Activated naive CD4-positive, alpha-beta T cell treated with anti-CD3 and anti-CD28 coated beads, Interleukin-2, amount 10 ng/mL, durations not matched to agents 7 days and 5 days (primary cell): ENCODE data around the gene RGS14.

Source experiments
- CTCF ChIA-PET: fragments of 350-600 bp; sonication (Branson Sonifier 250); formaldehyde crosslinking; loops from one replicate; lab custom pipeline; 2021; ENCODE audit warnings: antibody characterized with exemption; lab: Charles Lee
- DNase-seq: peaks from one replicate; pipeline ENCODE4 v3.0.0-alpha.2; 2020
- H3K27ac Mint-ChIP-seq: one replicate; pipeline ENCODE4 v1.8.0; 2021; ENCODE audit warnings: mild to moderate bottlenecking, moderate library complexity, mixed read lengths
- H3K27me3 Mint-ChIP-seq: one replicate; pipeline ENCODE4 v1.8.0; 2021; ENCODE audit warnings: mild to moderate bottlenecking, mixed read lengths
- H3K36me3 Mint-ChIP-seq: one replicate; pipeline ENCODE4 v1.8.0; 2021; ENCODE audit warnings: mixed read lengths
- H3K4me1 Mint-ChIP-seq: one replicate; pipeline ENCODE4 v1.8.0; 2021; ENCODE audit warnings: mixed read lengths
- H3K4me3 Mint-ChIP-seq: one replicate; pipeline ENCODE4 v1.8.0; 2021; ENCODE audit warnings: mild to moderate bottlenecking, moderate library complexity, mixed read lengths
- H3K9me3 Mint-ChIP-seq: one replicate; pipeline ENCODE4 v1.8.0; 2021; ENCODE audit warnings: mixed read lengths

The RGS14 gene

DNA sequence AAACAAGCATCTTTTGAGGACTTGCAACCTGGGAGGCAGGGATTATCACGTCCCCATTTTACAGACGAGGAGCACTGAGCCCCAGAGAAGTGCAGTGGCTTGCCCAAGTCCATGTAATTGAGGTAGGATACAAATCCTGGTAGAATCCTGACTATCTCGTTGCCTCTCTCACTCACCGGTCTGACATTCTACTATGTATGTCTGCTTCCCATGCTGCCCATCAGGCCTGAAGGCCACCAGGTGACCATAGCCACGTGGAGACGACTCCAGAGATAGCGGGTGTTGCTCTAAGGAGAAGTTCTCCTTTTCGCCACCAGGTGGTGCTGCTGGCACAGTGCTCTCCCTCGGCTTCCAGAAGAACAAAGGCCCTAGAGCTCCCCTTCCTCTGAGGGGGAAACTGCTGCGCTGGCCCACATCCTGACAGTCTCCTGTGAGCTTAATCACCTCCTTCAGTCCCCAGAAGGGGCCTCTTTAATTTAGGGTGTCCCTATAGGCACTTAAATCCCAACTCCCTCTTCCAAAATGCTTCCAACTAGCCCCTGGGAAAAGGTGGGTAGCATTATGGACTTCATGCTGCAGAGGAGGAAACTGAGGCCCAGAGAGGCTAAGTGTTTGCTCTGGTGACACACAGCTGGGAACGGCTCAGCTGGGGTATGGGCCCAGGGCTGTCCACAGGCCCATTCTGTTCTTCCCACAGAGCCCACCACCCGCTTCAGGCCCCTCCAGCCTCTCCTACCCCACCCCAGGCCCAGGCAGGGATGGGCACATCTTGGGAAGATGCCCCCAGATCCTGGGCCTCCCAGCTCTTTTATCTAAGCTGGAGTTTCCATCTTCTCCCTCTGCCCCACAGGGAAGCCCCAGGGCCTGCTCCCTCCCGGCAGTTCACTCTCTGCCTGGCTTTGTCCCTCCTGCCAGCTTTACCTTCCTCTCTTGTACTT lies 32.9 kb downstream of the RGS14 start:
- H3K27ac Mint-ChIP-seq, result peak overlapping the region; percentile 92
- H3K4me3 Mint-ChIP-seq, result peak overlapping the region; percentile 8
- peaks cover 56% of the 10 kb centered on the region for H3K27me3 Mint-ChIP-seq
- H3K9me3 Mint-ChIP-seq, result no peaks in the 10 kb centered on the region
- H3K36me3 Mint-ChIP-seq, result no peaks in the 10 kb centered on the region
- peak; percentile 93 for DNase-seq
- H3K4me1 Mint-ChIP-seq, result peaks cover 42% of the 10 kb centered on the region
- CTCF ChIA-PET, result interaction anchor here (0.6 to 8.9 kb wide), 48 partner anchors 12 to 282 kb away, joined by 3 to 177 read pairs (median 5); partner anchors contain the start of genes LMAN2, MXD3, PDLIM7 and PFN3

DNA sequence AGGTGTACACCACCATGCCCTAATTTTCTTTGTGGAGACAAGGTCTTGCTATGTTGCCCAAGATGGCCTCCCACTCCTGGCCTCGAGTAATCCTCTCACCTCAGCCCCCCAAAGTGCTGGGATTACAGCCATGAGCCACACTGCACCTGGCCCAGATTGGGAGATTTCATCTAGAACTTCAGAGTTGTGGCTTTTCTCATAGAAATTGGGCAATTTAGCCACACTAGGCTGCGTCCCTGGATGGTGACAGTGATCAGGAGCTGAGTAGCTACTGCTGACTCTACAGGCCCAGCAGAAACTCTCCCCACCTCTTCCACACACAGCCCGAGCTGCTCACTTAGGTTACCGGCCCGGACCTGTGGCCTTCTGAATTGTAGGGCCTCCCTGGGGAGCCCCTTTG lies 35.0 kb downstream of the RGS14 start:
- Mint-ChIP-seq H3K36me3 (no peaks in the 10 kb centered on the region), H3K4me3 (no peak overlapping the region), H3K9me3 (no peaks in the 10 kb centered on the region), H3K27ac (no peak overlapping the region), H3K4me1 (peaks cover 40% of the 10 kb centered on the region), H3K27me3 (peaks cover 65% of the 10 kb centered on the region)
- CTCF ChIA-PET, result interaction anchor here (1.5 to 8.9 kb wide), 5 partner anchors 10 to 108 kb away, joined by 3 to 177 read pairs (median 114); partner anchors contain the start of genes PDLIM7 and PFN3
- no peak for DNase-seq

DNA sequence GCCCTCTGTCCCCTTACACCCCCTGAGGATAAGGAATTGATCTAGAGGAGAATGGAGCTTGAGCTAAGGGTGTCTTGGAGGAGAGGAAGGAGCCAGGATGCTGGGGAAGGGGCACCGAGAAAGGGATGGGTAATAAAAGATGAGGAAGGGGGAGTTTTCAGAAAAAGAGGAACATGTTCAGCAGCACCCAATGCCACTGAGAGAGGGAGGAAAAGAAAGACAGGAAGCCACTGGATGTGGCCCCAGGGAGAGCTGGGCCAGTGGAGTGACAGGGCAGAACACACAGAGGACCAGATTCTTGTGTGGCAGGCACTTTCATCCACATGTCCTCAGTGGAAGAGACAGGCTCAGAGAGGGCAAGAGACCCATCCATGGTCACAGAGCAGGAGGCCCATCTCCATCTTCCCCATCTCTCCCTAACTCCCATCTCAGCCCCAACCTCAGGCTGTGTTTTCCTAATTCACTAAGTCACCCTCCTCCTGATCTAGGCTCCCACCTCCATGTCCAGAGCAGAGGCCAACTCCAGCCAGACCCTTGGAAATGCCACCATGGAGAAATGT lies 35.6 kb downstream of the RGS14 start:
- H3K27me3 Mint-ChIP-seq, result peaks cover 67% of the 10 kb centered on the region
- CTCF ChIA-PET, result interaction anchor here (1.3 to 8.9 kb wide), 5 partner anchors 10 to 107 kb away, joined by 4 to 177 read pairs (median 114); partner anchors contain the start of genes PDLIM7 and PFN3
- no peaks in the 10 kb centered on the region for H3K9me3 Mint-ChIP-seq

DNA sequence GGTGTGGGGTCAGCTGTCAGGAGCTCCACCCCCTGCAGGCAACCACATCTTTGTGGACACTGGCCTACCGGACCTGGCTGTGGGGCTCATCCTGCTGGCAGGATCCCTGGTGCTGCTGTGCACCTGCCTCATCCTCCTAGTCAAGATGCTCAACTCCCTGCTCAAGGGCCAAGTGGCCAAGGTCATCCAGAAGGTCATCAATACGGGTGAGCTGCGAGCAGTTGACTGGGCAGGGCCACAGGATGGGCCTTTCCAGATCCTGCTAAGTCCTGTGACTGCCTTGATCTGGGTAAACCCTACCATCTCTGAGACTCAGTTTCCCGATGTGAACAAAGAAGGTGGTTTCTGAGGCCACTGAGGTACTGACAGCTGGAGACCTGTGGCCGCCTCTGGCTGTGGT lies 36.3 kb downstream of the RGS14 start:
- DNase-seq, result no peak
- Mint-ChIP-seq H3K27me3 (peaks cover 74% of the 10 kb centered on the region), H3K27ac (no peak overlapping the region), H3K4me3 (no peak overlapping the region), H3K9me3 (no peaks in the 10 kb centered on the region), H3K36me3 (no peaks in the 10 kb centered on the region), H3K4me1 (peaks cover 29% of the 10 kb centered on the region)
- CTCF ChIA-PET, result interaction anchor here (1.3 to 8.7 kb wide), 3 partner anchors 9 to 59 kb away, joined by 4 to 177 read pairs (median 119); partner anchors contain the start of gene PFN3

More for the DNA sequence above, 35.6 kb downstream of the RGS14 start:
- Mint-ChIP-seq H3K27ac (no peak overlapping the region), H3K36me3 (no peaks in the 10 kb centered on the region), H3K4me3 (no peak overlapping the region), H3K4me1 (peaks cover 36% of the 10 kb centered on the region)
- DNase-seq, result no peak

DNA sequence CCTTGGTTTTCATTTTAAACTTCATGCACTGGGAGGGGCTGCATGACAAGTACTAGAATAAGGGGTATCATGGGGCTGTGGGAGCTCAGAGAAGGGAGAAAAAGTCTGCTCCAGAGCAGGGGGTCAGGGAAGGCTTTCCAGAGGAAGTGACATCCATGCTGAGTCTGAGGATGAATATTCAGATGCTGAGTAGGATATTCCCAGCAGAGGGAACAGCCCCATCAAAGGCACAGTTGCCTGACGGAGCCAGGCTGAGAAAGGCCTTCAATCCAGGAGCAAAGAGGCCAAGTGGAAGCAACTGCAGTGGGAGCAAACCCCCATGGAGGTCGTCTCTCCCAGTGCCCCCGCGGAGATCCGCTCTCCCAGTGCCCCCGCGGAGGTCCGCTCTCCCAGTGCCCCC lies 38.4 kb downstream of the RGS14 start:
- no peaks in the 10 kb centered on the region for H3K36me3 Mint-ChIP-seq
- peaks cover 8% of the 10 kb centered on the region for H3K4me1 Mint-ChIP-seq
- H3K27me3 Mint-ChIP-seq, result peaks cover 80% of the 10 kb centered on the region
- no peaks in the 10 kb centered on the region for H3K9me3 Mint-ChIP-seq
- no peak for DNase-seq
- H3K27ac Mint-ChIP-seq, result no peak overlapping the region
- CTCF ChIA-PET, result no interaction called here
- H3K4me3 Mint-ChIP-seq, result no peak overlapping the region

DNA sequence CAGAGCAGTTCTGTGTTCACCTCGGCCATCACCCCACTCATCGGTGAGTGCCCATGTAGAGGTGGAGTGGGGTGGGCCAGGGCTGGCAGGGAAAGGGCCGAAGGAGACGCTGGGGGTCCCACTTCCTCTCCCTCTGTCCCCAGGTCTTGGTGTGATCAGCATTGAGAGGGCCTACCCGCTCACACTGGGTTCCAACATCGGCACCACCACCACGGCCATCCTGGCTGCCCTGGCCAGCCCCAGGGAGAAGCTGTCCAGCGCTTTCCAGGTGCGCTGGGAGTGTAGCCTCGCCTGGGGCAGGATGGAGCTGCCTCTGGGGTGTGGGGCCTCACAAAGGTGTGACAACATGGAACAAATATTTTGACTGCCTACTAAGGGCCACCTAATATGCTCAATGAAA lies 39.1 kb downstream of the RGS14 start:
- Mint-ChIP-seq H3K9me3 (no peaks in the 10 kb centered on the region), H3K36me3 (no peaks in the 10 kb centered on the region), H3K27ac (no peak overlapping the region), H3K27me3 (peaks cover 88% of the 10 kb centered on the region), H3K4me1 (peaks cover 3% of the 10 kb centered on the region), H3K4me3 (no peak overlapping the region)
- CTCF ChIA-PET, result interaction anchor here (1.4 to 2.4 kb wide), 2 partner anchors 57 to 60 kb away, joined by 3 to 9 read pairs; no protein-coding TSS in a partner anchor
- no peak for DNase-seq

DNA sequence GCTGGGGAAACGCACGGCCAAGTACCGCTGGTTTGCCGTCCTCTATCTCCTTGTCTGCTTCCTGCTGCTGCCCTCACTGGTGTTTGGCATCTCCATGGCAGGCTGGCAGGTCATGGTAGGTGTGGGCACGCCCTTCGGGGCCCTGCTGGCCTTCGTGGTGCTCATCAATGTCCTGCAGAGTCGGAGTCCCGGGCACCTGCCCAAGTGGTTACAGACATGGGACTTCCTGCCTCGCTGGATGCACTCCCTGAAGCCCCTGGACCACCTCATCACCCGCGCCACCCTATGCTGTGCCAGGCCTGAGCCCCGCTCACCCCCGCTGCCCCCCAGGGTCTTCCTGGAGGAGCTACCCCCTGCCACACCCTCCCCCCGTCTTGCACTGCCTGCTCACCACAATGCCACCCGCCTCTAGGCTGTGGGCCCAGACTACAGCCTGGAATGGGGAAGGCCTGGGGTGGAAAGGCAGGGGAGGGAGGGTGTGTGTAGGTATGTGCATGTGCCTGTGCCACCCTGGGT lies 40.2 kb downstream of the RGS14 start:
- Mint-ChIP-seq H3K4me1 (peaks cover 15% of the 10 kb centered on the region), H3K9me3 (no peaks in the 10 kb centered on the region), H3K27me3 (peaks cover 94% of the 10 kb centered on the region), H3K4me3 (no peak overlapping the region), H3K27ac (no peak overlapping the region), H3K36me3 (no peaks in the 10 kb centered on the region)
- CTCF ChIA-PET, result interaction anchor here (0.6 to 2.4 kb wide), 3 partner anchors 27 to 59 kb away, joined by 3 to 9 read pairs (median 3); no protein-coding TSS in a partner anchor
- DNase-seq, result no peak

DNA sequence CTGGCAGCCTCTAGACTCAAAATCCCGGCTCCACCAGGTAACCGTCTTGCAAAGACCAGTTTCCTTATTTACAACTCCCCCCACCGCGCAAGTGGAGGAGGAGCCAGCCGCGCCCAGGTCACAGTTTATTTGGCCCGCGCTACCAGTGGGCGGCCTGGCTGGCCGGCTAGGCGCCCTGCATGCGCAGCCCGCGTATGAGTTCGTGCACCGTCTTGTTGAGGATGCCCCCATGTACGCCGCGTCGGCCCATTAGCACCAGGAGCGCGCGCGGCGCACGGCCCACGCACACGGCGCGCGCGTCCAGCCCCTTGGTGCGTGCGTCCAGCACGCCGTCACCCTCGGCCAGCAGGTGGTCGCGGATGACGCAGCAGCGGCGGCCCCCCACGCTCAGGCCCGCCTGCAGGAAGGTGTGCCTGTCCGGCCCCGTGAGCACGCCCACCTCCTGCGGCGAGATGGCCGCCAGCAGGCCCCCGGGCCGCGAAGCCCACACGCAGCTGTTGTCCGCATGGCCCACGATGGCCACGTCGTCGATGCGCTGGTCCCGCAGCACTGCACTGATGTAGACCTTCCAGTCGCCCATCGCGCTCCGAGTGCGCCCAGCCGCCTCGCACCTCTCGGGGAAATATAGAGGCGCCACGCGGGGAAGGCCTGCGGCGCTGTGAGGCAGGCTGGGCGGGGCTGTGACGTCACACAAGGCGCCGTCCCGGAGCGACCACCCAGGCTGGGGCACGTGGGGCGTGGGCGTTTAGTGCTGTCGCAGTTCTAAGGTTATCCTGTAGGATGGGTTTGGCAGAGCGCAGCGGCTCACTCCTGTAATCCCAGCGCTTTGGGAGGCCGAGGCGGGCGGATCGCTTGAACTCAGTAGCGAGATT lies 42.5 kb downstream of the RGS14 start, which contains the start of gene PFN3:
Gene PFN3 (minus strand): TSS at position 665 of the 872 bp plus-strand sequence. CDS start 85 bp downstream, at position 580.
- CTCF ChIA-PET, result interaction anchor here (5.4 to 9.7 kb wide), 4 partner anchors 9 to 53 kb away, joined by 104 to 228 read pairs (median 174); partner anchors contain the start of genes GRK6 and PRR7
- Mint-ChIP-seq H3K4me3 (no peak within 1 kb of the TSS), H3K27me3 (peaks cover 94% of the 10 kb centered on the region), H3K4me1 (peaks cover 31% of the 10 kb centered on the region), H3K9me3 (no peaks in the 10 kb centered on the region), H3K27ac (no peak within 1 kb of the TSS), H3K36me3 (no peaks in the 10 kb centered on the region)
- DNase-seq, result no peak

DNA sequence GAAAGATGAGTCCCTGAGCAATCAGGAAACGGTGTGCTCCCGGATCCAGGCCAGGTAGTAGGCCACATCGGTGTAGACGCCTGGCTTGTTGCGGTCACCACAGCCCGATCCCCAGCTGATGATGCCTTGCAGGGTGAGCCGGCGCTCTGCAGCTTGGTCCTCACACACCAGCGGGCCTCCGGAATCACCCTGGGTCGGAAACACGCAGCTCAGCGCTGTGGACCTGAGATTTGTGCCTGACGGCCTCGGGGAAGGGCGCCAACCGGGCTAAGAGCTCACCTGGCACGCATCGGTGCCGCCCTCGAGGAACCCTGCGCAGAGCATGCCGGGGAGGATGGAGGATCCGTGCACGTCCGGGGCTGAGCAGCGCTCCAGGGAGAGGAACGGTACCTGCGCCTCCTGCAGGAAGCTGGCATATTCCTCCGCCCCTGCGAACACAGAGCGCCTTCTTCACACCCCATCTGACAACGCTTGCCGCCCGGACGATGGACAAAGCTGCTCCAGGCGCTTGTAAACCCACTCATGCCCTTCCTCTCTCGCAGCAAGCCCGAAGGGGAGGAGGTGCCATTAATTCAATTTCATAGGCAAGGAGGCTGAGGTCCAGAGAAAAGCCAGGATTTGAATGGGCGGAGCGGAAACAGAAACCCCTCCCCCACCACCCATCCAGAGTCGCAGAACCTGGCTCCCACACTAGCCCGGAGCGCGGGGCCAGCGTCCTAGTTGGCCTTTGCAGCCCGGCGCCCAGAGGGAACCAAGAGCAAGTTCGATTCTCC lies 44.7 kb downstream of the RGS14 start:
- peak; percentile 83 for DNase-seq
- Mint-ChIP-seq H3K36me3 (no peaks in the 10 kb centered on the region), H3K9me3 (no peaks in the 10 kb centered on the region), H3K4me3 (peak overlapping the region; percentile 71), H3K27ac (no peak overlapping the region), H3K27me3 (peaks cover 95% of the 10 kb centered on the region), H3K4me1 (peaks cover 38% of the 10 kb centered on the region)
- CTCF ChIA-PET, result interaction anchor here (0.8 to 9.7 kb wide), 25 partner anchors 10 to 288 kb away, joined by 3 to 228 read pairs (median 8); partner anchors contain the start of genes GRK6, LMAN2, PDLIM7 and PRR7

DNA sequence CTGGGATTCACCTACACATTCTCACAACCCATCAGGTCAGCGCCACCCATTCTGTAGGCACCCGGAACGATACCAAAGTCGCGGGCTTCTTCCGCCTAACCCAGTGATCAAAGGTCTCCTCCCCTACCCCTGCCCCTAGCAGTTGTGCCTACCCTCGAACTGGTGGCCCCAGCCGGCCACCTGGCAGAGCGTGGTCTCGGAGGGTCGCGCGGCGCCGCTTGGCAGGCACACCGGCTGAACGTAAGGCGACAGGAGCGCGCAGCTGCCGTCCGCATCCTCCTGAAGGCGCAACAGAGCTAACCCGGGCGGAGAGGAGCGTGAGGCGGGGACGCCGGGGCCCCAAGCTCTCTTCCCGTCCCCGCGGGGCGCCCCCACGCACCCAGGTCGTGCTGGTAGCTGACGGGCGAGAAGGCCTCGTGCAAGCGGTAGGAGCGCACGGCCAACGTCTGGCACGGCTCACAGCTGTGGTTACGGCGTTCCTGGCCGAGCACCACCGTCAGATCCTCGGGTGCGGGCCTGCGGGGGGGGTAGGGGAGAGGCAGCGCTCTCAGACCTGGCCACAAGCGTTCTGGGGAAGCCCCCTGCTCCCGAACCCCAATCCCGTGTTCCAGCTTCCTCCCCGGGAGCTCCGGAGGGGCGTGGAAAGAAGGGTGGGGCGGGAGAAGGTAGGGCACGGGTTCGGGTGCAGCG lies 45.5 kb downstream of the RGS14 start:
- H3K4me3 Mint-ChIP-seq, result peak overlapping the region; percentile 71
- no peaks in the 10 kb centered on the region for H3K9me3 Mint-ChIP-seq
- DNase-seq, result peak; percentile 67
- CTCF ChIA-PET, result interaction anchor here (0.7 to 9.7 kb wide), 28 partner anchors 9 to 443 kb away, joined by 3 to 228 read pairs (median 8); partner anchors contain the start of genes GRK6, PDLIM7, PRR7 and SLC34A1
- H3K36me3 Mint-ChIP-seq, result no peaks in the 10 kb centered on the region
- H3K27me3 Mint-ChIP-seq, result peaks cover 95% of the 10 kb centered on the region
- H3K4me1 Mint-ChIP-seq, result peaks cover 38% of the 10 kb centered on the region
- H3K27ac Mint-ChIP-seq, result peak overlapping the region; percentile 49

DNA sequence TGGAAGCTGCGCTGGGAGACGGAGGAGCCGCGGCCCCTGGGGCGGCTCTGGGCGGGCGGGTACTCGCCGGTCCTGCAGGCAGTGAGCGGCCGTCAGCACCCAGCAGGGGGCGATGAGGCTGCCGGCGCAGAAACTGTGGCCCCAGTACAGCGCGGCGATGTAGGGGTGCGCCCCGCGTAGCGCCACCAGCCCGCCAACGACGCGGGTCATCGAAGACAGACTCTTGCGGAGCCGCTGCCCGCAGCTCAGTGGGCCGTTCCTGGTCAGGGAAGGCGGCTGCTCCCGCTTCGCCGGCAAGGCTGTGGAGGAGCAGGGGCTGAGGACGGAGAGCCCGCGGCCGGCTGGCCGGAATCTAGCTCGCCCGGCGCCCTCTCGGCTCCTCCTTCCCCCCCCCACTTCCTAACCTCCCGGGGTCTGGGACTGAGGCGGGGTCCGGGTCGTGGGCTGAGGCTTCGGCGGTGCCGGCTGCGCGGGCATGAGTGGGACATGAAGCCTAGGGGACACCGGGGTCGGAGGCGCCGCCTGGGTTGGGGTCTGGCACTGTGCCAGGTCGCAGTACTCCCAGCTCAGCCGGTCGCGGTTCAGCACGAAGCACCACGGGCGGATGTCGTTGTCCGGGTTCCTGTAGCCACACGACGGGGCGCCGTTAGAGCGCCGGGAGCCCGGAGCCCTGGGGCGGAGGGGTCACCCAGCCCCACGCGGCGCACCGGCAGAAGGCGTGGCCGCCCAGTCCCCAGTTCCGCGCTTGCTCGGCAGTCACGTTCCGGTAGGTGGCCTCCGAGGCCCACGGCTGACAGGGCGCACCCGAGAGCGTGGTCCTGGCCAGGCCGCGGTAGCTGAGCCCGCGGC lies 46.3 kb downstream of the RGS14 start:
- Mint-ChIP-seq H3K27me3 (peaks cover 95% of the 10 kb centered on the region), H3K9me3 (no peaks in the 10 kb centered on the region), H3K4me3 (peak overlapping the region; percentile 71), H3K36me3 (no peaks in the 10 kb centered on the region), H3K27ac (no peak overlapping the region), H3K4me1 (peaks cover 38% of the 10 kb centered on the region)
- DNase-seq, result peak; percentile 90
- CTCF ChIA-PET, result interaction anchor here (0.6 to 9.7 kb wide), 33 partner anchors 9 to 444 kb away, joined by 3 to 228 read pairs (median 6); partner anchors contain the start of genes GRK6, PDLIM7 and PRR7
